ENCODE results near the gene RYR3. TPM values are rescaled to one million over a fixed set of nuclear protein-coding genes. Genes with fewer than 3 reads are reported as not detected.

RYR3 gene
- total RNA-seq, 1 experiment from 2014 or later, result 0.84 TPM

GRCh38 chr15:33903661-33904060 is 592.9 kb downstream of the RYR3 start:
- no peak for DNase-seq (ENCODE audit: low read depth)
- in situ Hi-C loops (cut with HindIII; ENCODE audit: low pct_unique_long_range_greater_than_20kb, low sequenced_read_pairs), result no loop called here

- DNase-seq (ENCODE audit: low read depth), result no peak
- in situ Hi-C loops (cut with HindIII; ENCODE audit: low pct_unique_long_range_greater_than_20kb, low sequenced_read_pairs), result no loop called here
Observed at GRCh38 chr15:33907326-33907725, 596.6 kb downstream of the RYR3 start.

GRCh38 chr15:33908406-33908805 is 597.6 kb downstream of the RYR3 start:
- in situ Hi-C loops (cut with HindIII; ENCODE audit: low pct_unique_long_range_greater_than_20kb, low sequenced_read_pairs), result no loop called here
- no peak for DNase-seq (ENCODE audit: low read depth)

- DNase-seq (ENCODE audit: low read depth), result peak; percentile 11
- in situ Hi-C loops (cut with HindIII; ENCODE audit: low pct_unique_long_range_greater_than_20kb, low sequenced_read_pairs), result no loop called here
Observed at GRCh38 chr15:33910741-33911140, 600.0 kb downstream of the RYR3 start.

GRCh38 chr15:33912326-33912725 is 601.6 kb downstream of the RYR3 start:
- DNase-seq (ENCODE audit: low read depth), result no peak
- in situ Hi-C loops (cut with HindIII; ENCODE audit: low pct_unique_long_range_greater_than_20kb, low sequenced_read_pairs), result no loop called here

GRCh38 chr15:33913459-33913858 is 602.7 kb downstream of the RYR3 start:
- in situ Hi-C loops (cut with HindIII; ENCODE audit: low pct_unique_long_range_greater_than_20kb, low sequenced_read_pairs), result no loop called here
- no peak for DNase-seq (ENCODE audit: low read depth)

Other genes starting within 250 kb of the RYR3 start
- gene FMN1, start 116.3 kb upstream of the RYR3 start, total RNA-seq (2014; rRNA removed; shearing (Covaris generic); ENCODE audit: low replicate concordance), result 1.4 and 23.8 TPM in 2 replicates